ENCODE data around the gene IRAK2. TPM values are rescaled to one million over a fixed set of nuclear protein-coding genes. Genes with fewer than 3 reads are reported as not detected.
"Not testable (repeated sequence)": the region's sequence is repeated elsewhere in the genome, so short reads cannot be mapped to it uniquely, and the experiment has no call there.

IRAK2 gene
- total and polyA plus RNA-seq, 10 donors, result 1.4 to 11.8 (median 7.9) TPM

- TF ChIP-seq POLR2AphosphoS5 (IDR thresholded peaks at IDR 0.05) (no peak), POLR2A (IDR thresholded peaks at IDR 0.05) (no peak)
- TF ChIP-seq, protein P1, sequence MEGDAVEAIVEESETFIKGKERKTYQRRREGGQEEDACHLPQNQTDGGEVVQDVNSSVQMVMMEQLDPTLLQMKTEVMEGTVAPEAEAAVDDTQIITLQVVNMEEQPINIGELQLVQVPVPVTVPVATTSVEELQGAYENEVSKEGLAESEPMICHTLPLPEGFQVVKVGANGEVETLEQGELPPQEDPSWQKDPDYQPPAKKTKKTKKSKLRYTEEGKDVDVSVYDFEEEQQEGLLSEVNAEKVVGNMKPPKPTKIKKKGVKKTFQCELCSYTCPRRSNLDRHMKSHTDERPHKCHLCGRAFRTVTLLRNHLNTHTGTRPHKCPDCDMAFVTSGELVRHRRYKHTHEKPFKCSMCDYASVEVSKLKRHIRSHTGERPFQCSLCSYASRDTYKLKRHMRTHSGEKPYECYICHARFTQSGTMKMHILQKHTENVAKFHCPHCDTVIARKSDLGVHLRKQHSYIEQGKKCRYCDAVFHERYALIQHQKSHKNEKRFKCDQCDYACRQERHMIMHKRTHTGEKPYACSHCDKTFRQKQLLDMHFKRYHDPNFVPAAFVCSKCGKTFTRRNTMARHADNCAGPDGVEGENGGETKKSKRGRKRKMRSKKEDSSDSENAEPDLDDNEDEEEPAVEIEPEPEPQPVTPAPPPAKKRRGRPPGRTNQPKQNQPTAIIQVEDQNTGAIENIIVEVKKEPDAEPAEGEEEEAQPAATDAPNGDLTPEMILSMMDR (IDR thresholded peaks at IDR 0.05 in 8 of 11, conservative IDR thresholded peaks at IDR 0.05 in 3 of 11), result no peak
- 84 to 95% (median 89%) methylated on average over 4 of the region's 4 CpGs for WGBS, 5 donors
- no peaks in the 10 kb centered on the region for H3K9me3 ChIP-seq
- H3K36me3 ChIP-seq, result peaks cover 0 to 39% (median 0%) of the 10 kb centered on the region in 6 donors
- peak overlapping the region in 7 of 8 donors; percentile 88 to 96 (median 95) for H3K4me3 ChIP-seq
- intact Hi-C loops (cut with DNase I; ENCODE audit: low total_unique reads), result no loop called here
- no peaks in the 10 kb centered on the region for H3K27me3 ChIP-seq (replicated peaks in 1 of 7)
- H3K27ac ChIP-seq, result no peak overlapping the region
- DNase-seq, result no peak
- peaks cover 18 to 59% (median 44%) of the 10 kb centered on the region in 6 donors for H3K4me1 ChIP-seq
These were observed 47.8 kb upstream of the IRAK2 start for GRCh38 chr3:10116928-10117327.

DNA sequence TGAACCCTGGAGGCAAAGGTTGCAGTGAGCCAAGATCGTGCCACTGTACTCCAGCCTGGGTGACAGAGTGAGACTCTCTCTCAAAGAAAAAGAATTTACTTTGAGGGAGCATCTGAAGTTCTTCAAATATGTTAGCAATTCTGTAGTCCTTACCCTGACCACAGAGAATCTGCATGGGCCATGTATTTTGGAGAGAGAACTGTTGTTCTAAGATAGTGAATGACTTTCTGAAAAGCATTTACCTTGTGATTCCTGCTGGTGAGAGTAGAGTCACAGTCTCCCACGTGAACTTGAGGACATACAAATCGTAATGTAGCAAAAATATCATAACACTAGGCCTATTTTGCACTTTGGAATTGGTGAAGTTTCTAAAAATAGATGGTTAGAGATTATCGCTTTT, 45.3 kb upstream of the IRAK2 start:
- no peaks in the 10 kb centered on the region for H3K27me3 ChIP-seq (replicated peaks in 1 of 7)
- DNase-seq, result no peak
- peaks cover 18 to 80% (median 45%) of the 10 kb centered on the region in 6 donors for H3K4me1 ChIP-seq
- TF ChIP-seq POLR2AphosphoS5 (IDR thresholded peaks at IDR 0.05) (no peak), POLR2A (IDR thresholded peaks at IDR 0.05) (no peak)
- TF ChIP-seq, protein P1 (IDR thresholded peaks at IDR 0.05 in 8 of 11, conservative IDR thresholded peaks at IDR 0.05 in 3 of 11), result no peak
- intact Hi-C loops (cut with DNase I; ENCODE audit: low total_unique reads), result no loop called here
- no peak overlapping the region for H3K4me3 ChIP-seq
- H3K36me3 ChIP-seq, result peaks cover 0 to 60% (median 6%) of the 10 kb centered on the region in 6 donors
- no peak overlapping the region for H3K27ac ChIP-seq
- no peaks in the 10 kb centered on the region for H3K9me3 ChIP-seq
- WGBS, 5 donors, result 85 to 94% (median 88%) methylated on average over 4 of the region's 4 CpGs

GRCh38 chr3:10121064-10121463, 43.7 kb upstream of the IRAK2 start:
- Histone ChIP-seq H3K4me1 (peaks cover 18 to 72% (median 35%) of the 10 kb centered on the region in 6 donors), H3K9me3 (no peaks in the 10 kb centered on the region), H3K27me3 (replicated peaks in 1 of 7) (no peaks in the 10 kb centered on the region), H3K27ac (no peak overlapping the region), H3K4me3 (no peak overlapping the region), H3K36me3 (peaks cover 0 to 77% (median 18%) of the 10 kb centered on the region in 6 donors)
- TF ChIP-seq POLR2A (IDR thresholded peaks at IDR 0.05) (no peak), POLR2AphosphoS5 (IDR thresholded peaks at IDR 0.05) (no peak)
- TF ChIP-seq, protein P1 (IDR thresholded peaks at IDR 0.05 in 8 of 11, conservative IDR thresholded peaks at IDR 0.05 in 3 of 11), result no peak
- DNase-seq, result no peak
- intact Hi-C loops (cut with DNase I; ENCODE audit: low total_unique reads), result no loop called here
- WGBS, 5 donors, result 90 to 98% (median 93%) methylated on average over 2 of the region's 2 CpGs

DNA sequence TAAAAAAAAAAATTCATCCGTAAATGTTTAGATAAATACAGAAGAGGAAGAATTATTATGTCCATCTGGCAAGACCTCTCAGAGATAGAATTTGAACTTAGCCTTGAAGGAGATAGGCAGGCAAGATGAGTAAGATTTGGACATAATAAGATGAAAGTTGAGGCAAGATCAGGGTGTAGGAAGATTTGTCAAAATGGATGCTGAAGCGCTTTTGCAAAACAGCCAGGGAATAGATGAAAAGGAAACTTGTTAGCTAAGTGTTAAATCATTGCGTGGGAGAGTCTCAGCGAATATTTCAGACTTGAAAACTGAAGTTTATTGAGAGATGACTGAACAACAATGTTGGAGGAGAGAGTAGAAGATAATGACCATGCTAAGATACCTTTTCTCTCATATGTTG, 42.0 kb upstream of the IRAK2 start:
- peaks cover 5 to 55% (median 19%) of the 10 kb centered on the region in 6 donors for H3K4me1 ChIP-seq
- no peaks in the 10 kb centered on the region for H3K27me3 ChIP-seq (replicated peaks in 1 of 7)
- intact Hi-C loops (cut with DNase I; ENCODE audit: low total_unique reads), result no loop called here
- H3K4me3 ChIP-seq, result no peak overlapping the region
- peaks cover 0 to 93% (median 35%) of the 10 kb centered on the region in 6 donors for H3K36me3 ChIP-seq
- H3K27ac ChIP-seq, result no peak overlapping the region
- no peak for DNase-seq
- no peaks in the 10 kb centered on the region for H3K9me3 ChIP-seq
- 80 to 88% (median 85%) methylated on average over 4 of the region's 4 CpGs for WGBS, 5 donors
- TF ChIP-seq POLR2AphosphoS5 (IDR thresholded peaks at IDR 0.05) (no peak), POLR2A (IDR thresholded peaks at IDR 0.05) (no peak)
- TF ChIP-seq, protein P1 (IDR thresholded peaks at IDR 0.05 in 8 of 11, conservative IDR thresholded peaks at IDR 0.05 in 3 of 11), result no peak

DNA sequence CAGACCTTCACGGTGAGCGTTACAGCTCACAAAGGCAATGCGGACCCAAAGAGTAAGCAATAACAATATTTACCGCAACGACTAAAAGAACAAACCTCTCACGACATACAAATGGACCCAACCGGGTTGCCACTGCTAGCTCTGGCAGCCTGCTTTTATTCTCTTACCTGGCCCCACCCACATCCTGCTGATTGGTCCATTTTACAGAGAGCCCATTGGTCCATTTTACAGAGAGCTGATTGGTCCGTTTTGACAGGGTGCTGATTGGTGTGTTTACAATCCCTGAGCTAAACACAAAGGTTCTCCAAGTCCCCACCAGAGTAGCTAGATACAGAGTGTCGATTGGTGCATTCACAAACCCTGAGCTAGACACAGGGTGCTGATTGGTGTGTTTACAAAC, 28.8 kb upstream of the IRAK2 start:
- H3K27ac ChIP-seq; H3K4me3 ChIP-seq; H3K27me3 ChIP-seq (replicated peaks in 1 of 7); H3K36me3 ChIP-seq; intact Hi-C loops (cut with DNase I; ENCODE audit: low total_unique reads); H3K4me1 ChIP-seq; H3K9me3 ChIP-seq; DNase-seq: not testable (repeated sequence)
- 87 to 93% (median 92%) methylated on average over 8 to 9 of the region's 9 CpGs for WGBS, 5 donors
